Dermis microvascular lymphatic vessel endothelial cell (primary cell): Measurements from ENCODE around the gene TRERF1. TPM values are rescaled to one million over a fixed set of nuclear protein-coding genes. Genes with fewer than 3 reads are reported as not detected.
"Not testable (repeated sequence)": the region's sequence is repeated elsewhere in the genome, so short reads cannot be mapped to it uniquely, and the experiment has no call there.

Experiments
- DNase-seq, 2 donors: peaks; one replicate each; pipeline versions ENCODE4 v3.0.0 to v3.0.0-alpha.2; 2010; ENCODE audit warnings: low read depth in 2 of 2
- total RNA-seq: library from RNA; depleted of rRNA; stranded (reverse); fragments of >200 nt; gene quantifications from 2 replicates; pipeline ENCODE4 v1.2.1, GENCODE V29; 2014

TRERF1 gene
- total RNA-seq, 1 donor from 2014 or later: not detected

GRCh38 chr6:42449917-42450476, 1.7 kb downstream of the TRERF1 start:
- no peak for DNase-seq

- no peak for DNase-seq
Measured at GRCh38 chr6:42448927-42449659, 2.6 kb downstream of the TRERF1 start.

GRCh38 chr6:42448391-42448790, 3.3 kb downstream of the TRERF1 start:
- no peak for DNase-seq

- no peak for DNase-seq
Measured at GRCh38 chr6:42446996-42447395, 4.7 kb downstream of the TRERF1 start.

GRCh38 chr6:42446370-42446769, 5.4 kb downstream of the TRERF1 start:
- DNase-seq: no peak

GRCh38 chr6:42445955-42446354, 5.8 kb downstream of the TRERF1 start:
- DNase-seq: not testable (repeated sequence)

- no peak for DNase-seq
Measured at GRCh38 chr6:42443312-42444060, 8.2 kb downstream of the TRERF1 start.

- DNase-seq: no peak
Measured at GRCh38 chr6:42441697-42442081, 10.0 kb downstream of the TRERF1 start.

GRCh38 chr6:42440778-42441696, 10.7 kb downstream of the TRERF1 start:
- no peak for DNase-seq

- DNase-seq: no peak
Measured at GRCh38 chr6:42440027-42440426, 11.7 kb downstream of the TRERF1 start.

- DNase-seq: no peak
Measured at GRCh38 chr6:42436825-42437224, 14.9 kb downstream of the TRERF1 start.

GRCh38 chr6:42434237-42434636, 17.5 kb downstream of the TRERF1 start:
- DNase-seq: no peak

- no peak for DNase-seq
Measured at GRCh38 chr6:42433409-42433808, 18.3 kb downstream of the TRERF1 start.

GRCh38 chr6:42431877-42432276, 19.8 kb downstream of the TRERF1 start:
- no peak for DNase-seq

GRCh38 chr6:42431356-42431755, 20.4 kb downstream of the TRERF1 start:
- no peak for DNase-seq

GRCh38 chr6:42429836-42430235, 21.9 kb downstream of the TRERF1 start:
- no peak for DNase-seq

GRCh38 chr6:42429042-42429585, 22.6 kb downstream of the TRERF1 start:
- no peak for DNase-seq

- DNase-seq: no peak
Measured at GRCh38 chr6:42428326-42429041, 23.2 kb downstream of the TRERF1 start.

- DNase-seq: no peak
Measured at GRCh38 chr6:42427871-42428270, 23.9 kb downstream of the TRERF1 start.

- no peak for DNase-seq
Measured at GRCh38 chr6:42426191-42426590, 25.5 kb downstream of the TRERF1 start.
